Fibroblast of lung (primary cell): ENCODE data around the gene CLASP2. TPM values are rescaled to one million over a fixed set of nuclear protein-coding genes. Genes with fewer than 3 reads are reported as not detected.
"Not testable (repeated sequence)": the region's sequence is repeated elsewhere in the genome, so short reads cannot be mapped to it uniquely, and the experiment has no call there.

Experiments used
- DNase-seq, 2 donors: peaks; one replicate each; pipeline versions ENCODE4 v3.0.0 to v3.0.0-alpha.2; 2010; ENCODE audit warnings: low read depth in 2 of 2
- H2AFZ ChIP-seq: 2 replicates; pipeline ENCODE4 v1.5.1; 2012; ENCODE audit warnings: low read length, control low read depth, inconsistent platforms
- H3K27ac ChIP-seq: 2 replicates; pipeline ENCODE4 v1.5.1; 2011; ENCODE audit warnings: low read length, control low read depth; ENCODE audit not compliant: insufficient read depth
- H3K27me3 ChIP-seq: 2 replicates; pipeline ENCODE4 v1.5.1; 2011; ENCODE audit warnings: mild to moderate bottlenecking, low read length; ENCODE audit not compliant: control insufficient read depth, insufficient read depth
- H3K36me3 ChIP-seq: 2 replicates; pipeline ENCODE4 v1.5.1; 2011; ENCODE audit warnings: low read length; ENCODE audit not compliant: control insufficient read depth, insufficient read depth
- H3K4me1 ChIP-seq: 2 replicates; pipeline ENCODE4 v1.5.1; 2011; ENCODE audit warnings: low read length; ENCODE audit not compliant: control insufficient read depth, insufficient read depth; ENCODE audit errors: extremely low read depth
- H3K4me2 ChIP-seq: 2 replicates; pipeline ENCODE4 v1.5.1; 2011; ENCODE audit warnings: low read length, control low read depth; ENCODE audit not compliant: insufficient read depth; ENCODE audit errors: extremely low read depth
- H3K4me3 ChIP-seq, 4 experiments: fragments of 200-600 bp in 1 of 4; sonication (generic) in 1 of 4; replicated peaks in 1 of 4; 2 replicates each; pipeline ENCODE4 v1.5.1; 2011 to 2016; ENCODE audit warnings: low read length in 4 of 4, low read depth in 3 of 4, mild to moderate bottlenecking in 3 of 4, control low read depth in 2 of 4, inconsistent platforms in 1 of 4, mixed read lengths in 1 of 4; ENCODE audit not compliant: insufficient read depth in 1 of 4; ENCODE audit errors: control extremely low read depth in 1 of 4
- H3K79me2 ChIP-seq: 2 replicates; pipeline ENCODE4 v1.5.1; 2012; ENCODE audit warnings: mild to moderate bottlenecking, low read length, inconsistent platforms; ENCODE audit not compliant: control insufficient read depth, insufficient read depth
- H3K9ac ChIP-seq: 2 replicates; pipeline ENCODE4 v1.5.1; 2011; ENCODE audit warnings: mild to moderate bottlenecking, low read length, control low read depth; ENCODE audit not compliant: insufficient read depth
- H3K9me3 ChIP-seq: 2 replicates; pipeline ENCODE4 v1.5.1; 2012; ENCODE audit warnings: low read depth, low read length; ENCODE audit not compliant: control insufficient read depth, insufficient read depth
- H4K20me1 ChIP-seq: 2 replicates; pipeline ENCODE4 v1.5.1; 2011; ENCODE audit warnings: low read length; ENCODE audit not compliant: control insufficient read depth, insufficient read depth; ENCODE audit errors: extremely low read depth
- CTCF ChIP-seq, 2 donors: IDR thresholded peaks in 1 of 2; conservative IDR thresholded peaks in 1 of 2; 1 replicate in 1 of 2; 2 replicates in 1 of 2; pipeline ENCODE4 v1.5.1; 2011 to 2012; ENCODE audit warnings: low read length in 2 of 2, control low read depth in 1 of 2, inconsistent platforms in 1 of 2, low read depth in 1 of 2, mild to moderate bottlenecking in 1 of 2
- EZH2 ChIP-seq: IDR thresholded peaks from 2 replicates; pipeline ENCODE4 v1.5.1; 2012; ENCODE audit warnings: low read length, control low read depth, mild to moderate bottlenecking; ENCODE audit errors: missing control alignments
- polyA plus RNA-seq, 2 donors: library from polyadenylated mRNA; depleted of rRNA in 1 of 2; stranded (reverse) in 1 of 2; unstranded in 1 of 2; fragments of >200 nt; gene quantifications; 2 replicates each; pipeline ENCODE4 v1.2.1, GENCODE V29; 2011 to 2012; ENCODE audit warnings: missing spikeins in 1 of 2
- total RNA-seq: library from RNA; depleted of rRNA; stranded (reverse); fragments of >200 nt; gene quantifications from 2 replicates; pipeline ENCODE4 v1.2.1, GENCODE V29; 2014

Gene CLASP2
- total and polyA plus RNA-seq, 2 donors (not counting 1 experiment from before 2014, with no cell fraction given), result 31.8 to 62.6 TPM

- no peaks in the 10 kb centered on the region for H3K79me2 ChIP-seq
- H3K27me3 ChIP-seq, result no peaks in the 10 kb centered on the region
- H3K27ac ChIP-seq, result no peak overlapping the region
- no peaks in the 10 kb centered on the region for H3K9me3 ChIP-seq
- H3K4me3 ChIP-seq, result no peak overlapping the region
- H3K9ac ChIP-seq, result no peak overlapping the region
- H3K36me3 ChIP-seq, result no peaks in the 10 kb centered on the region
- no peaks in the 10 kb centered on the region for H4K20me1 ChIP-seq
- no peak overlapping the region for H3K4me2 ChIP-seq
- TF ChIP-seq CTCF (conservative IDR thresholded peaks at IDR 0.05 in 1 of 2, IDR thresholded peaks at IDR 0.05 in 1 of 2; ENCODE audit: low read depth in 1 of 2, low read length in 2 of 2) (no peak), EZH2 (no peak)
- H2AFZ ChIP-seq, result no peak overlapping the region
- DNase-seq, result no peak
- no peaks in the 10 kb centered on the region for H3K4me1 ChIP-seq
Observed at GRCh38 chr3:33447958-33448357, 270.1 kb downstream of the CLASP2 start.

GRCh38 chr3:33447256-33447625 is 270.8 kb downstream of the CLASP2 start:
- not testable (repeated sequence) for H3K27me3 ChIP-seq, H3K4me2 ChIP-seq, DNase-seq, H3K27ac ChIP-seq, H3K4me3 ChIP-seq, H3K36me3 ChIP-seq, H2AFZ ChIP-seq, H3K9me3 ChIP-seq, H3K4me1 ChIP-seq, H4K20me1 ChIP-seq, H3K9ac ChIP-seq, H3K79me2 ChIP-seq

Other genes starting within 250 kb of the CLASP2 start
- 76.5 and 99.4 TPM in 2 replicates for gene PDCD6IP, start 80.4 kb upstream of the CLASP2 start, total RNA-seq
- gene PDCD6IP, start 80.4 kb upstream of the CLASP2 start, polyA plus RNA-seq, result 121 and 146 TPM in 2 replicates